Heart left ventricle (tissue), 13 donors: ENCODE results near the gene XPO1.

ENCODE experiments used
- CTCF ChIP-seq, 12 donors: fragments of 200-600 bp; sonication (generic) in 4 of 12; IDR thresholded peaks; one replicate each; pipeline versions ENCODE4 v1.5.0 to v1.8.0; 2018 to 2022; ENCODE audit warnings: antibody characterized with exemption in 12 of 12, mild to moderate bottlenecking in 5 of 12
- POLR2A ChIP-seq, 2 donors: fragments of 450-650 bp; IDR thresholded peaks; one replicate each; pipeline ENCODE4 v1.6.1; 2017; ENCODE audit warnings: antibody characterized with exemption in 2 of 2, mild to moderate bottlenecking in 2 of 2, moderate library complexity in 2 of 2
- donor health status: ischemic (EF 13 %, LVEDD 7.1; RV severe dilation, severe dysfunction).
- donor health status: DM: no; HTN: yes; CAD: no.
- donor health status: DM: no; HTN: no; CAD: no.
- donor health status: ischemic (EF 25% LVEDD 6.9; RV normal size, moderate dysfunction).
- donor health status: ischemic (EF 25% LVEDD 5.7; RV mildly dilated, moderate dysfunction).
- donor health status: ischemic (EF 35%, LVEDD 5.7; RV mildly dilated, moderate dysfunction).
- donor health status: nonischemic (EF 11% LVEDD 7.7; RV severe dilation, severe dysfunction).
- donor health status: DM: yes; HTN: yes; CAD: no.
- donor health status: PGD.
- donor health status: ischemic (EF 29% LVEDD 5.4; RV normal size, mild dysfunction).
- donor health status: nonischemic (EF 23%, LVEDD 6.1; RV moderate dilation, normal function).

- TF ChIP-seq CTCF (IDR thresholded peaks at IDR 0.05): no peak
- TF ChIP-seq POLR2A (IDR thresholded peaks at IDR 0.05): no peak
Measured at GRCh38 chr2:61461404-61461803, 76.8 kb downstream of the XPO1 start.
